HCT116 (cell line): ENCODE results near the gene RPL10A. TPM values are rescaled to one million over a fixed set of nuclear protein-coding genes. Genes with fewer than 3 reads are reported as not detected.

Experiments used
- ATAC-seq: fragments of 200-7000 bp; cut with Tn5 transposase; 2 replicates; pipeline ENCODE4 v1.9.1; 2020; ENCODE audit warnings: mild to moderate bottlenecking, moderate library complexity
- BruUV-seq: library from RNA; stranded (reverse); fragments of 400-500 nt; replicated peaks from 2 replicates; lab custom pipeline; 2021; lab: Mats Ljungman, UMichigan
- CTCF ChIA-PET: fragments of 300-600 bp; sonication (Branson Sonifier 250); formaldehyde crosslinking; loops from one replicate; lab custom pipeline; 2021; ENCODE audit warnings: antibody characterized with exemption; lab: Charles Lee
- POLR2A ChIA-PET: fragments of 300-600, 350-600 bp; sonication (Branson Sonifier 250); formaldehyde crosslinking; loops from one replicate; lab custom pipeline; 2021; ENCODE audit warnings: antibody characterized with exemption; lab: Charles Lee
- RAD21 ChIA-PET, 2 experiments: fragments of 300-600 bp; sonication (Branson Sonifier 250); formaldehyde crosslinking; loops; one replicate each; lab custom pipeline; 2023; ENCODE audit warnings: low total read pairs in 2 of 2; ENCODE audit not compliant: uncharacterized antibody in 2 of 2, unreplicated experiment in 2 of 2, low non-redundant PET in 1 of 2; lab: Charles Lee
- DNase-seq: peaks from one replicate; pipeline ENCODE4 v3.0.0-alpha.2; 2010; ENCODE audit warnings: low read depth, low spot score
- H2AFZ ChIP-seq: fragments of 200-600 bp; shearing (Covaris generic), sonication (generic); 2 replicates; pipeline ENCODE4 v1.6.1; 2017; ENCODE audit warnings: low read depth, mixed run types, mixed read lengths, antibody characterized with exemption, low read length; ENCODE audit not compliant: poor library complexity, severe bottlenecking
- H3K27ac ChIP-seq: 2 replicates; pipeline ENCODE4 v1.5.1; 2012; ENCODE audit warnings: low read depth, low read length
- H3K27me3 ChIP-seq: fragments of 200-600 bp; sonication (generic); 2 replicates; pipeline ENCODE4 v1.6.1; 2016; ENCODE audit warnings: mixed run types, low read length, mixed read lengths; ENCODE audit not compliant: insufficient read depth
- H3K36me3 ChIP-seq, 2 experiments: fragments of 200-500 bp in 1 of 2; fragments of 200-600 bp in 1 of 2; sonication (Bioruptor generic) in 1 of 2; sonication (generic) in 1 of 2; 2 replicates each; pipeline versions ENCODE4 v1.5.1 to v1.6.1; 2014 to 2016; ENCODE audit warnings: low read length in 2 of 2, inconsistent platforms in 1 of 2, mixed read lengths in 1 of 2, mixed run types in 1 of 2; ENCODE audit not compliant: insufficient read depth in 2 of 2, control insufficient read depth in 1 of 2
- H3K4me1 ChIP-seq, 2 experiments: fragments of 200-600 bp in 1 of 2; sonication (generic) in 1 of 2; 2 replicates each; pipeline versions ENCODE4 v1.5.1 to v1.6.1; 2012 to 2017; ENCODE audit warnings: low read length in 2 of 2, inconsistent platforms in 1 of 2, mild to moderate bottlenecking in 1 of 2, mixed read lengths in 1 of 2, mixed run types in 1 of 2, moderate library complexity in 1 of 2; ENCODE audit not compliant: insufficient read depth in 2 of 2, control insufficient read depth in 1 of 2
- H3K4me2 ChIP-seq: fragments of 200-600 bp; sonication (generic); 2 replicates; pipeline ENCODE4 v1.6.1; 2017; ENCODE audit warnings: mixed run types, low read length, mixed read lengths
- H3K4me3 ChIP-seq, 2 experiments: fragments of 200-600 bp in 1 of 2; sonication (generic) in 1 of 2; replicated peaks in 1 of 2; 2 replicates each; pipeline ENCODE4 v1.5.1; 2011 to 2016; ENCODE audit warnings: low read length in 2 of 2, control low read depth in 1 of 2, low read depth in 1 of 2, mild to moderate bottlenecking in 1 of 2, mixed read lengths in 1 of 2, mixed run types in 1 of 2
- H3K79me2 ChIP-seq: fragments of 200-600 bp; sonication (generic); 2 replicates; pipeline ENCODE4 v1.6.1; 2017; ENCODE audit warnings: mild to moderate bottlenecking, mixed run types, low read length, moderate library complexity, mixed read lengths; ENCODE audit not compliant: insufficient read depth
- H3K9ac ChIP-seq: fragments of 200-600 bp; sonication (generic); 2 replicates; pipeline ENCODE4 v1.6.1; 2016; ENCODE audit warnings: low read length, mixed read lengths
- H3K9me2 ChIP-seq: fragments of 200-600 bp; sonication (generic), shearing (Covaris generic); 2 replicates; pipeline ENCODE4 v1.6.1; 2017; ENCODE audit warnings: mixed run types, mild to moderate bottlenecking, moderate library complexity; ENCODE audit not compliant: insufficient read depth
- H3K9me3 ChIP-seq, 2 experiments: fragments of 200-500 bp in 1 of 2; fragments of 200-600 bp in 1 of 2; sonication (Bioruptor generic) in 1 of 2; sonication (generic) in 1 of 2; 2 replicates each; pipeline ENCODE4 v1.6.1; 2014 to 2017; ENCODE audit warnings: low read length in 2 of 2, mixed read lengths in 2 of 2, inconsistent platforms in 1 of 2, low read depth in 1 of 2, mild to moderate bottlenecking in 1 of 2, mixed run types in 1 of 2, moderate library complexity in 1 of 2; ENCODE audit not compliant: control insufficient read depth in 1 of 2, insufficient read depth in 1 of 2
- H4K20me1 ChIP-seq: fragments of 200-600 bp; sonication (generic), shearing (Covaris generic); 2 replicates; pipeline ENCODE4 v1.6.1; 2017; ENCODE audit warnings: mixed run types, mild to moderate bottlenecking, moderate library complexity; ENCODE audit not compliant: insufficient read depth
- ATF3 ChIP-seq: IDR thresholded peaks from 2 replicates; pipeline ENCODE4 v1.6.1; 2012
- CBX3 ChIP-seq: IDR thresholded peaks from 2 replicates; pipeline ENCODE4 v1.6.1; 2012; ENCODE audit warnings: low read depth
- CEBPB ChIP-seq: IDR thresholded peaks from 2 replicates; pipeline ENCODE4 v1.6.1; 2012; ENCODE audit warnings: low read depth
- CTCF ChIP-seq, 3 experiments: fragments of 200-600 bp in 1 of 3; sonication (generic) in 1 of 3; IDR thresholded peaks in 2 of 3; conservative IDR thresholded peaks in 1 of 3; 2 replicates each; pipeline ENCODE4 v1.5.1; 2012 to 2017; ENCODE audit warnings: low read depth in 2 of 3, low read length in 2 of 3, antibody characterized with exemption in 1 of 3, borderline replicate concordance in 1 of 3, control low read depth in 1 of 3, mild to moderate bottlenecking in 1 of 3, mixed read lengths in 1 of 3, mixed run types in 1 of 3, moderate library complexity in 1 of 3; ENCODE audit not compliant: insufficient read depth in 1 of 3
- EGR1 ChIP-seq: IDR thresholded peaks from 2 replicates; pipeline ENCODE4 v1.6.1; 2012; ENCODE audit warnings: low read depth
- ELF1 ChIP-seq: IDR thresholded peaks from 2 replicates; pipeline ENCODE4 v1.6.1; 2012; ENCODE audit warnings: low read depth, borderline replicate concordance
- EZH2phosphoT487 ChIP-seq: fragments of 200-600 bp; IDR thresholded peaks from 2 replicates; pipeline ENCODE4 v1.6.1; 2018; ENCODE audit warnings: antibody characterized with exemption, borderline replicate concordance
- FOSL1 ChIP-seq: IDR thresholded peaks from 2 replicates; pipeline ENCODE4 v1.6.1; 2012; ENCODE audit warnings: low read depth
- MAX ChIP-seq: IDR thresholded peaks from 2 replicates; pipeline ENCODE4 v1.6.1; 2012
- POLR2A ChIP-seq: IDR thresholded peaks from 2 replicates; pipeline ENCODE4 v1.7.0; 2011; ENCODE audit warnings: borderline replicate concordance; ENCODE audit not compliant: insufficient read depth, insufficient read length; ENCODE audit errors: extremely low read depth
- POLR2AphosphoS5 ChIP-seq: IDR thresholded peaks from 2 replicates; pipeline ENCODE4 v1.6.1; 2011; ENCODE audit warnings: mild to moderate bottlenecking, low read depth, low read length, moderate library complexity
- RAD21 ChIP-seq: IDR thresholded peaks from 2 replicates; pipeline ENCODE4 v1.6.1; 2012; ENCODE audit warnings: low read depth, mild to moderate bottlenecking
- REST ChIP-seq: IDR thresholded peaks from 2 replicates; pipeline ENCODE4 v1.6.1; 2012; ENCODE audit warnings: low read depth
- SRF ChIP-seq: IDR thresholded peaks from 2 replicates; pipeline ENCODE4 v1.6.1; 2012; ENCODE audit warnings: low read depth
- TCF7L2 ChIP-seq: IDR thresholded peaks from 2 replicates; pipeline ENCODE4 v1.7.0; 2011; ENCODE audit warnings: borderline replicate concordance, inconsistent platforms; ENCODE audit not compliant: insufficient read depth, insufficient read length; ENCODE audit errors: extremely low read depth
- YY1 ChIP-seq: IDR thresholded peaks from 2 replicates; pipeline ENCODE4 v1.6.1; 2011; ENCODE audit warnings: low read length, low read depth, moderate library complexity, mild to moderate bottlenecking; ENCODE audit not compliant: insufficient replicate concordance; ENCODE audit errors: extremely low read depth
- ZBTB33 ChIP-seq: IDR thresholded peaks from 2 replicates; pipeline ENCODE4 v1.6.1; 2011; ENCODE audit warnings: mild to moderate bottlenecking, low read length, moderate library complexity; ENCODE audit not compliant: insufficient replicate concordance; ENCODE audit errors: extremely low read depth
- ZNF274 ChIP-seq: fragments of 200-500 bp; sonication (Bioruptor generic); IDR thresholded peaks from 2 replicates; pipeline ENCODE4 v1.6.1; 2014; ENCODE audit warnings: mild to moderate bottlenecking, low read depth, low read length, inconsistent platforms
- intact Hi-C: fragments of 100-400 bp; cut with micrococcal nuclease; formaldehyde crosslinking; loops from 2 replicates; pipeline ENCODE4 v1.10.0; 2022
- total RNA-seq: library from RNA; stranded (reverse); gene quantifications from one replicate; pipeline ENCODE4 v1.2.1, GENCODE V29; 2021; ENCODE audit not compliant: unreplicated experiment

RPL10A gene
- total RNA-seq, 1 experiment from 2014 or later = 1,981 TPM

- no TSS peak for BruUV-seq
- H3K9ac ChIP-seq = no peak overlapping the region
- intact Hi-C loops = loop anchor here (5.0 to 10.0 kb wide), 2 partner anchors 238 to 575 kb away; no protein-coding TSS in a partner anchor
- H3K27ac ChIP-seq = no peak overlapping the region
- H3K36me3 ChIP-seq = no peaks in the 10 kb centered on the region
- TF ChIP-seq MAX (no peak), SRF (no peak), POLR2A (no peak), EGR1 (no peak), ZNF274 (no peak), POLR2AphosphoS5 (no peak), FOSL1 (no peak), YY1 (no peak), ZBTB33 (no peak), ATF3 (no peak), EZH2phosphoT487 (no peak), REST (no peak), TCF7L2 (no peak), CBX3 (no peak), ELF1 (no peak), CEBPB (no peak), RAD21 (no peak), CTCF (IDR thresholded peaks at IDR 0.05 in 2 of 3, conservative IDR thresholded peaks at IDR 0.05 in 1 of 3; ENCODE audit: borderline replicate concordance in 1 of 3, insufficient read depth in 1 of 3, low read depth in 2 of 3, low read length in 2 of 3) (no peak)
- ChIA-PET POLR2A (interaction anchor here (1.0 kb wide), 1 partner anchor 48 kb away, joined by 3 read pairs; no protein-coding TSS in a partner anchor), CTCF (interaction anchor here (0.9 to 2.2 kb wide), 2 partner anchors 33 to 217 kb away, joined by 3 to 6 read pairs; no protein-coding TSS in a partner anchor), RAD21 (no interaction called here)
- no peak overlapping the region for H3K4me3 ChIP-seq
- H3K9me3 ChIP-seq = no peaks in the 10 kb centered on the region
- H3K4me1 ChIP-seq = peaks cover 0 to 17% of the 10 kb centered on the region in 2 experiments; a peak in 3 of 4 replicates
- H3K79me2 ChIP-seq = no peaks in the 10 kb centered on the region
- H3K9me2 ChIP-seq = no peaks in the 10 kb centered on the region
- H2AFZ ChIP-seq = no peak overlapping the region
- no peaks in the 10 kb centered on the region for H4K20me1 ChIP-seq
- no peaks in the 10 kb centered on the region for H3K27me3 ChIP-seq
- no peak for ATAC-seq
- H3K4me2 ChIP-seq = peak overlapping the region; percentile 30; the same call in 1 of the 2 replicates
- DNase-seq = no peak
These were observed 51.3 kb downstream of the RPL10A start for GRCh38 chr6:35519313-35520015.
